Activated CD4-positive, alpha-beta T cell treated with anti-CD3 and anti-CD28 coated beads, Interleukin-2, amount 50 U/mL, for 16 hours (primary cell): Measurements from ENCODE around the gene PHB1.
"Not testable (repeated sequence)": the region's sequence is repeated elsewhere in the genome, so short reads cannot be mapped to it uniquely, and the experiment has no call there.

ENCODE experiments used
- DNase-seq: peaks from one replicate; pipeline ENCODE4 v3.0.0-alpha.2; 2020

Gene PHB1

DNA sequence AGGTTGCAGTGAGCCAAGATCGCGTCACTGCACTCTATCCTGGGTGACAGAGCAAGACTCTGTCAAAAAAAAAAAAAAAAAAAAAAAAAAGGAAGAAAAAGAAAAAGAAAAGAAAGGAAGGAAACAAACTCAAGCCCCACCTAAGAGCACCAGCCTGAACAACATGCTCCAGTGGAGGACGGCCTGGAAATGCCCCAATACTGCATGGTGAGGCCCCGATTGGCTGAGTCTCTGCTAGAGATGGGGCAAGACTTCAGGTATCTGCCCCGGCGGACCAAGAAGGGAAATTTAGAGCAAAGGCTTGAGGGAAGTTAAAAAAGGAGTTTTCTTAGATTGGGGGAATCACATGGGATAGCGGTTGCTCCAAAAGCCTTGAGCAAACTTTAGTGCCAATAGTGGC is 42.3 kb downstream of the PHB1 start:
- DNase-seq = no peak

DNA sequence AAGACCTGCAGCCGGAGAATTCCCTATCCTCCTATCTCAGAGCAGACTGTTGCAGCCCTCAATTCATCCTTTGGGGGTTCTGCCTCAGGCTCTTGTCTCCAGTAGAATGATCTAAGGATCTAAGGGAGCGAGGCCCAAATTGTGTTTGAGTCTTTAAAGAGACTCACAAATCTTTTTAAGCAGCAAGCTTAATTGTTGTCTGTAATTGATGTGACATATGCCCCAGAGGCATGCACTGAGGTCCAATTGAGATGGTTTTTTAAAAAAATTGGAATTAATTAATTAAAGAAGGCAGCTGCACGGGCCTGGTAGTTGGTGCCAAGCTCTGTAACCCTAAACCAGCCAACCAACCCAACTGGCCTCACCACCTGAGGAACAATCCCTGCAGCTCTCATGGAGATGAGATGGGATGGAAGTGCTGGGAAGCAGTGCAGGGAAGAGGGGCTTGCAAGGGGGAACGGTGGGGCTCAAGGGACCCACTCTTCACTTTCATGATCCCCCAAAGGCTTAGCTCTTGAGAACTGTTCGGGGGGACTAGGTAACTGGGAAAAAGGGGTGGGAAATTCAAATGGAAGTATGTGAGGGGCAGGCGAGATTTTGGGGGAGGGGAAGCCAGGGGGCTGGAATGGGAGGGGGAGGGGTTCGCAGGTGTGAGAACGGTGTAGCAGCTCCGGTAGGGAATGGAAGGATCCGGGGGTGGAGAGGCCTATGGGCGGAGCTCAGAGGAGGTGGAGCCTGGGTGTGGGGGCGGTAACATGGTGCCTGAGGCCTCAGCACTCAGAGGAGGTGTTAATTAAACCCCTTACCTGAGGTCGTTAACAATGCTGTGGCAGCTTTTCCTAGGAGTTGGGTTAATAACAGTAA is 43.5 kb downstream of the PHB1 start:
- DNase-seq = no peak

DNA sequence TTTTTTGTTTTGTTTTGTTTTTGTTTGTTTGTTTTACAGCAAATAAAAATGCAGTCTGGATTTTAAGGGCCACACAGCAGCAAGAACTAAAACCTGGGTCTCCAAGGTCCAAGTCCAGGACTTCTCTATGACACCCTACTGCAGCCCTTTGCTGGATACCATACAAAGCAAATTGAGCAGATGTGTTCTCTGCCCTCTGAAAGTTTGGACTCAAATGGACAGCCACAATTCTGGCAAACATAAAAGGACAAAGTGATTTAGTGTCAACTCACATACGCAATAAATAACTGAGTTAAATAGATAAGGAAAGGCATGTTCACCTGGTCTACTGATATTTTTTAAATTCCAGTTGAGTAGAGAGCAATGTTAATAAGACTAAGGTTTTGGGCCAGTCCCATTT is 44.9 kb downstream of the PHB1 start:
- DNase-seq = no peak

DNA sequence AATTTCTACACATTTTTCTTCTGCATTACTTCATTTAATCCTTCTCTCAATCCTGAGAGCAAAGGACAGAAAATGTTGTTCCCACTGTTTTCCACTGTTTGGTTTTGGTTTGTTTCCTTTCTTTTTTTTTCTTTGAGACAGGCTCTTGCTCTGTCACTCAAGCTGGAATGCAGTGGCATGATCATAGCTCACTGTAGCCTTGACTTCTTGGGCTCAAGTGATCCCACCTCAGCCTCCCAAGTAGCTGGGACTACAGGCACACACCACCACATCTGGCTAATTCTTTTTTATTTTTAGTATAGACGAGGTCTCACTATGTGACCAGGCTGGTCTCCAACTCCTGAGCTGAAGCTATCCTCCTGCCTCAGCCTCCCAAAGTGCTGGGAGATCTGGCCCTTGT is 45.6 kb downstream of the PHB1 start:
- DNase-seq = no peak

DNA sequence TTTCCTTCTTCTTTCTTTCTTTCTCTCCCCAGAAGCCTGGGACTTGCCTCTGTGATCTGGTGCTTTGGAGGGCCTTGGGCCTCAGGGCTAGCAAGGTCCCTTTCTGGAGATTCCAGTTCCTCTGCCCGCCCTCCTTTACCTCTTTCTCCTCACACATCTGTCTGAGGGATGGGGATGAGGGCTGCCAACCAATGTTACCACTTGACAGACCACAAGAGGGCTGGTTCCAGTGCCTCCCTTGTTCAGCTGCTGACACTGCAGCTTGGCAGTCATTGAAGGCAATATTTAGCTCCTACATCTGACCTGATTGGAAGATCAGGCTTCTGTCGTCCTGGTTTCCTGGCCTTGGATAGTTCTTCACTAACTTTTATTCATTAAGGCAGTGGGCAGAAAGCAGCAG is 49.0 kb downstream of the PHB1 start:
- DNase-seq = peak; percentile 53

DNA sequence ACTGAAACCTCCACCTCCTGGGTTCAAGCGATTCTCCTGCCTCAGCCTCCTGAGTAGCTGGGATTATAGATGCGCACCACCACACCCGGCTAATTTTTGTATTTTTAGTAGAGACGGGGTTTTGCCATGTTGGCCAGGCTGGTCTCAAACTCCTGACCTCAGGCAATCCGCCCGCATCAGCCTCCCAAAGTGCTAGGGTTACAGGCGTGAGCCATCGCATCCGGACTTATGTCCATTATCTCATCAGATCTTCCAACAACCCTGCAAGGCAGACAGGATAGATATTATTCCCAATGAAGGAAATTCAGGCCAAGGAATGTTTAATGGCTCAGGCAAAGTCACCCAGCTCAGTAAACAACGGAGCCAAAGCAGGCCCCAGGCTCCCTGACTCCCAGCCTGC is 49.6 kb downstream of the PHB1 start:
- not testable (repeated sequence) for DNase-seq

DNA sequence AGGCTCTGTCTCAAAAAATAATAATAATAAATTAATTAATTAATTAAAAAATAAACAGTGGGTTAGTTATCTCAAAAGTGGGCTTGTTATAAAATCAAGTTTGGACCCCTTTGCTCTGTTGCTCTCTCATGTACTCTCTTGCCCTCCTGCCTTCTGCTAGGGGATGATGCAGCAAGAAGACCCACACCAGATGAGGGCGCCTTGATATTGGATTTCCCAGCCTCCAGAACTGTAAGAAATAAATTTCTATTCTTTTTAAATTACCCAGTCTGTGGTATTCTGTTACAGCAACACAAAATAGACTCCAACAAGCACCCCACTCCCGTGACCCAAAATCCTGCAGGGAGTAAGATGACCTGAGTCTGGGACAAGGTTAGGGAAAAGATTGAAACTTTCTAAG is 50.6 kb downstream of the PHB1 start:
- no peak for DNase-seq

DNA sequence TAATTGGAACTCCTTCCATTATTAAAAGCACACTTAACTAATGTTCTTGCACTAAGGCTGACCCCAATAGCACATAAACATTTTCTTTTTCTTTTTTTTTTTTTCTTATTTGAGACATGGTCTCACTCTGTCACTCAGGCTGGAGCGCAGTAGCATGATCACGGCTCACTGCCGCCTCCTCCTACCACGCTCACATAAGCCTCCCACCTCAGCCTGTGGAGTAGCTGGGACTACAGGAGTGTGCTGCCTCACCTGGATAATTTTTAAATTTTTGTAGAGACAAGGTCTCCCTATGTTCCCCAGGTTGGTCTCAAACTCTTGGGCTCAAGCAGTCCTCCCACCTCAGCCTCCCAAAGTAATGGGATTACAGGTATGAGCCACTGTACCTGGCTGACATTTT is 51.4 kb downstream of the PHB1 start:
- no peak for DNase-seq

DNA sequence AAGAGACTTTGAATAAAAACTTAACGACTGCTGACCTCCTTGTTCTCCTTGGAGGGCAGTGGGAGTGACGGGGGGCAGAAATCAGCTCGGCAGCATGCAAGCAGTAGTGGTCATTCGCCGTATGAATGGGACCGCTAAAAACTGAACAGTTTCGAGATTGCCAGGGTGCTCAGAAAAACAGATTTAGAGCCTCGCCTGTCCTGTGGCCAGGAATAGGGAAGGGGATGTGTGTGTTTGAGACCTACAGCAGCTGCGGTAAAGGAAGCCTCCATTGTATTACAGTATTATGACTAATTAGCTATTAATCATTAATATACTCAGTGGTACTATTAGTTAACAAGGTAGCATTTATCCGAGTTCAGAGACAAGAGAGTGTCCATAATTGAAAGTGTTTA is 52.0 kb downstream of the PHB1 start:
- no peak for DNase-seq

DNA sequence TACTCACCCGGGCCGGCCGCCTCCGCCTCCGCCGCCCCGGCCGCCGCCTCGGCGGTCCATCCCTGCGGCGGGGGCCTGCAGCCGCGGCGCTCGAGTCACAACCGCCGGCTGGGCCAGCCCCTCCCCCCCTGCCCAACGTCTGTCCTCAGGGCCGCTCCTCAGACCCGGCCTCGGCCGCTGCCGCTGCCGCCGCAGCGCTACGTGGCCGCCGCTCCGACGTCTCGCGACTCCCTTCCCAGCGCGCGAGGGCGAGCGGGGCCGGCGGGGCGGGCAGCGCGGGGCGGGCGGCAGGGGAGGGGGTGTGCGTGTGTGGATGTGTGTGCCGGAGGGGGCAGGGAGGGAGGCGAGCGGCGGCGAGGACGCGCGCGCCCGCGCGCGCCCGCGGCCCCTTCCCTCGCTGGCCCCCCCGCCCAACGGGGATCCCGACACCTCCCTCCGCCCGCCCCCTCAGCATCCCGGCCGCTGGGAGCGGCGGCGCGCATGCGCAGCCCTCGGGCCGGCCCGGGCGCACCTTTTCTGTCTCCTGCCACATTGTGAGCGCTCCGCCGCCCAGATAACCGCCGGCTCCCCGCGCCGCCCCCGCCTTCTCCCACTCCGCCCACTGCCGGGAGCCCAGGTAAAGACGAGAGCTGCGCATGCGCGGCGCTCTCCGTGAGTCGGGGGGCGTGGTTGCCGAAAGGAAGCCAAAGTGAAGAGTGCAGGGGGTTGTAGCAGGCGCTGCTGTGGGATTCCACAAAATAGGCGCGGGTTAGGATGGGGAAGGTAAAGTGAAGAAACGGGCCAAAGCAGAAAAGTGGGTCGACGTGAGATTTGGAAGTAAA is 52.6 kb downstream of the PHB1 start, which contains the start of gene ZNF652:
TSS of gene ZNF652 (minus strand) at position 349 of the 821 bp plus-strand sequence. CDS start 44,525 bp downstream, outside the sequence.
- peak; percentile 96 for DNase-seq

DNA sequence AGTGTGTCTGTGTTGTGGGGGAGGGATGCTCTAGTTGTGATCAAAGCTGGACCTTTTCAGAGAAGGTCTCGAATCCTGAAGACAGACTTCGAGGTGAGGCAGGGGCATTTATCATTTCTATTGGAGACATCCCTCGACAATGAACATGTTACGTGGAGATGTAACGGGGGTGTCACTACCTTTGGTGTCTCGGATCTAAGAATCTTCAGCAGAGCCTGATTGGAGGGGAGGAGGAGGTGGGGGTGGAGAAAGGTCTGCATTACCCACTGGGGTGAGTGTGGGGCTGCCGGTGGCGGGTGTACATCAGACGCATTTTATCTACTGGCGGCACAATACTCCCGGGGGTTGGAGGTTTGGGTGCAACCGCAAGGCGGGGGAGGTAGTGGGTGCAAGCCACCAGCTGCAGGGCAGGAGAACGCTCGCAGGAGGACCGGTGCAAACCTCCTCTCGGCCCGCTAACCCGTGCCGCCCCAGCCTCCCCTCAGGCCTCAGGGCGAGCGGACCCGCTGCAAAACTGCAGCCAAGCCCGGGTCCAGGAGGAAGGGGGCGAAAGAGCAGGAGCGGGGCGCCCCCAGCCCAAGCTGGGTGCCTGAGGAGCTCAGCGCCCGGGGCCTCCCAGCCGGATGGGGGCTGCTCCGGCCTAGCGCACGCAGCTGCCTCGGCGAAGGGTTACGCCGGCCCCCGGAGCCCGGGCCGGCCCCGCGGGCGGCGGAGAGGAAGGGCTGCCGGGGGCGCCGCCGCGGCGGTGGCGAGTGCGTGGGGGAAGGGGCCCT is 53.4 kb downstream of the PHB1 start:
- peak; percentile 79 for DNase-seq

DNA sequence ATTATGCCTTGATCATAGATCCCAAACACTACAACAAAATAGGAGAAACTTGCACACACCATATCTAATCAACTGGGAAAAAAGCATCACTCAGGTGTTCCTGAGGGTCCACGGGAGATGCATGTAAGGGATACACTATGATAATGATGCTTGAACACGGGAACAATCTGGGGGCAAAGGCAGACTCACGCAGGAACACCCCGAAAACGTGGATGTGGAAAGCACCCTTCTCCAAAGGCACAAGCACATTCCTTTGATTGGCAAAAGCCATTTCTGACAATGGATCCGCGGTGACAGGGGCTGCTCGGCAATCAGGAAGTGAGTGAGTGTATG is 53.9 kb downstream of the PHB1 start:
- DNase-seq = no peak

DNA sequence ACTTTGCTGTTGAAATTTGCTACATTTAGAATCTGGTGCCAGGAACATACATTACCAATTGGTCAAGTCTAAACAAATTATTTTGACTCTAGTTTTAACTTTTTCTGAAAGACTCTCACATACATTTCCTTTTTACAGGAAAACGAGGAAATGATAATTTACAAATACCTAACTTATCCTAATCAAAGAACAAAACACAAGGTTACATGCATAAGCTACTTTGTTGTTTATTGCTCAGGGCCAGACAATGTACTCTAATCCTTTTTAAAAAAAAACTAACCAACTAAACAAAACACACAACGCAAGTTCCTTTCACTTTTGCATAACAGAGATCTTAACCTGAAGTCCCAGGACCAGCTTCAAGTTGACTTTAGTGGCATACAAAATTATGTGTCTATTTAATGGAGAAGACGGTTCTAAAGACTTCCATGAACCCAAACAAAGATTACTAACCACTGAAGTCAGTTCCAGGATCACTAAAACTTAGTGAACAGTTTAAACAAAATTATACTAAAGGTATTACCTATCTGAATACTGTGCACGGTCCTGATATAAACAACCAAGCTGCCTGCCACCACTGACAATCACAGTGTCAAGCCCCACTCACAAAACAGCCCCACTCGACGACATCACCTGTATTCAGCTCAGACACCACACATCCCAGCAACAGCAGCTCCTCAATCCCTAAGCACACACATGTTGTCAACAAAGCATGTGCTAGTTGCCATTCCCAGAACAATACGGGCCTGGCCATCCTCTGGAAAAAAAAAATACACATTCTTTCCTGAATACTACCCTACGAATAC is 54.5 kb downstream of the PHB1 start:
- DNase-seq = no peak

DNA sequence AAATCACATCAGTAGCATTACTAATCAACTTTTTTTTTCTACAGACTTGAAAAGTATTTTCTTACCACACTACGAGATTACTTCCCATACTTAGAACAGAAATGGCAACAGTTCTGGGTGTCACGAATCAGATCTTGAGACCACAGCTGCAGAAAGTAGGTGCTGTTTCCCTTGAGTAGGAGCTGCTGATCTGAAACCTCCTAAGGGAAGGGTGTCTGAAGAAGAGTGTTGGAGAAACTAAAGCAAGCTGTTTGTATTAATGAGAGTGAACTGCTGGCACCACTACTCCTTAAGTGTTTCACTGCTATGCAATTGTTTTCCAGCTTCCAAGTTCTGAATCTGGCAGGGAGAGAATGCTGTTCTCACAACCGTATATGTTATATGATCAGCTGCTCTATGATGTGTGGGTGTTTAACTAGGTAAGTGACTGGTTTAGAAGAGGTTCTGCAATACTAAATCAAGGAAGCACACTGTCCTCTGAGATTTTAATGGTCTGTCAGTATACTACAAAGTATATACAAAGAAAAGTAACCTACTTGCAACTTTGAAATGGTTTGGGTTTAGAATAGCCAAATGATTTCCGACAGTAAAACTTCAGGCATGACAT is 55.9 kb downstream of the PHB1 start:
- peak; percentile 39 for DNase-seq

DNA sequence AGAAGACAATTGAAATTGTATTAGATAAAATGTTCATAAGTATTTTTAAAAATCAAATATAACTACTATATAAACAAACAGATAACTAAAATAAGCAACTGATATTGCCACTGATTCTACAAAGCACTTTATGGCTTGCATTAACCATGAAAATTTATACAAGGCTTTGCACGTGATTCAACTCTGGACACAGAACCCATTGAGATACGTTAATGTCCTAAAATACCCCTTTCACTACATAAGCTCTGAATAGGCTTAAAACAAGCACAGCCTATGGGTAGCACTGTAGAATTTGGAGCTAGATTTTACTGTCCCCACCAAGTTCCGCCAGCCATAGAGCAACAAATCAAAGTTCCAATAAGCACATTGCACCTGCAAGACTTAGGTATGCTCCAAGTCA is 57.2 kb downstream of the PHB1 start:
- DNase-seq = no peak

DNA sequence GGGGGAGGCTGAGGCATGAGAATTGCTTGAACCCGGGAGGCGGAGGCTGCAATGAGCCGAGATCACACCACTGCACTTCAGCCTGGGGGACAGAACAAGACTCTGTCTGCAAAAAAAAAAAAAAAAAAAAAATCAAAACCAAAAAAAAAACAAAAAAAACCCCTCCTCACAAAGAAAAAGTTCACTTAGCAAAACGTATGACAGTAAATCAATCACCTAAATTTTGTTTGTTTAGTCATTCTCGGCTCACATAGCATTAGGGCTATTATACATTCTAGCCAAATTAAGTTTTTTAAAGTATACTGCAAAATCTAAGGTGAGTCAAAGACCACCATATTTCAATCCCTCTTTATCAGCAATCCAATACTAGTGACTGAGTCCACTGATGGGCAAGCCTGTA is 58.4 kb downstream of the PHB1 start:
- DNase-seq = no peak
